ENCODE data around the gene TOMM5.

TOMM5 gene

DNA sequence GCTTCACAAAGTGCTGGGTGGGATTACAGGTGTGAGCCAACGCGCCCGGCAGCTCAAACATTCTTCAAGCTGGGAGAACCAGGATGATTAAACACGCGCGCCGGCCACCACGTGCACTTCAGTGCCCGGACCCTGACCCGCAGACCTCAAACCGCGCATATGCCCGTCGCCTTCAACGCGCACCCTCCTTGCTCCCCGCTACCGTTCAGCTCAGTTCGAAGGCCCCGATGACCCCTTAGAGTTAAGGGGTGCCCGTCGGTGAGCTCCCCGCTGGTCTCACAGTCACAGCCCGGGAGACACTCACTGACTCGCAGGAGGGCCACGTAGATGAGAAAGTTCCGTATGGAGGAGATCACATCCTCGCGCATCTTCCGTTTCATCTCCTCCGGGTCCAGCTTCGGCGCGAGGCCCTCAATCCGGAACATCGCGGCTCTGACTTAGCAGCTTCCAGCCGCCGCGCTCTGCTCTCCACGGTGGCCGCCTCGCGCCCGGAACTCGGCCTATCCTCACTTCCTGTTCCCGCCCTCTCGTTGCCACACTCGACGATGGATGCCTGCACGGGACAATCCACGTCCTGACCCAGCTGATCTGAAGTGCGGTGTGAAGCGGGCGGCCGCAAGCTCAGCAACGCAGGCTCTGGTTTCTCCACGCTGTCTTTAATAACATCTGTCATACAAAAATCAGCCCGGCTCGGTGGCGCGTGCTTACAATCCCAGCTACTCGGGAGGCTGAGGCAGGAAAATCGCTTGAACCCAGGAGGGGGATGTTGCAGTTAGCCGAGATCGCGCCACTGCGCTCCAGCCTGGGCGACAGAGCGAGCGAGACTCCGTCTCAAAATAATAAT lies at the start of gene TOMM5:
TSS of gene TOMM5 (minus strand) at position 490 of the 844 bp plus-strand sequence. CDS start at position 425, 65 bp downstream.
- DNase-seq = peak; percentile 78

DNA sequence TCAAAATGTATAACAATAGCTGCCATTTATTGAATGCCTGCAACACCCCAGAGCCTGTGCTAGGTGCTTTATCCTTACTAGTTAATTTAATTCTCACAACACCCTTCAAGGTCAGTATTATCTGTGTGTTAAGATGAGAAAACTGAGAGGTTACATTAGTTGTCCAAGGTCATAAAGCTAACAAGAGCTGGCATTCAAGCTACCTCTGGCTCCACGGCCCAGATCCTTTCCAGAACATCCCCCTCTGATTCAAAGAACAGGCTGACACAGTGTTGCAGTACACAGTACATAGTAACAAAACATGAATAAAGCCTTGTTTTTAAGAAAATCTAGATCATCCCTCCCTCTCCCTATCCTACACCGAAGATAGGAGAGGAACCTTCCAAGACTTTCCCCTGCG lies 48.9 kb upstream of the TOMM5 start:
- DNase-seq = no peak

DNA sequence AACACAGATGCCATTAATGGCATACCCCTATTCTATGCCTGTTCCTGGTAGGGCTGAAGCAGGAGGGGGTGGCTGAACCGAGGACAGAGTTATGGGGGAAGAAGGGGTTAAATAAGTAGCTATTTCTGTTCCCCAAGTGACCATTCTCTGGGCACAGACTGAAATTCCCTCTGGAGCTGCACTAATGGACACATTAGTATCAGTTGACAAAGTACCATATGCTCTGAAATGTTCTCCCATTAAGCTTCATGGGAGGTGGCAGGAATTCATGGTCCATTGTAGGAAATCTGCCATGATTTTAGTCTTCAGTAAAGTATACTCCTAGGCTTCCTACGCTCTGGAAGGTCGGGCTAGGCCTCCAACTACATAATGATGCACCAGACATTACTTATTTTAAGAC lies 47.8 kb upstream of the TOMM5 start:
- no peak for DNase-seq

DNA sequence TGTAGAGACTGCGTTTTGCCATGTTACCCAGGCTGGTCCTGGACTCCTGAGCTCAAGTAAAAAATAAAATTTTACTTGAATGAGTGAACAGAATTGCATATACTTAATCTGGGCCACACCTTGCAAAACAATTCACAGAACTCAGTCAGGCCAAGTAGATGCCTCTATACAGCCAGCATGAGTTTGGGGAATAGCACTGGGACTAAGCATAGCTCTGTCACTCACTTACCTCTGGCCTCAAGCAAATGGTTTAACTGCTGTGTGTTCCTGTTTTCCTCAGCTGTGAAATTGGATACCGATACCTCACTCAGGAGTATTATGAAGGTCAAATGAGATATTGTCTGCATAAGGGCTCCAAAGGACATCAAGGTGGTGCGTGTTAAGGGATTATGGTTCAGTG lies 47.4 kb upstream of the TOMM5 start:
- DNase-seq = no peak

DNA sequence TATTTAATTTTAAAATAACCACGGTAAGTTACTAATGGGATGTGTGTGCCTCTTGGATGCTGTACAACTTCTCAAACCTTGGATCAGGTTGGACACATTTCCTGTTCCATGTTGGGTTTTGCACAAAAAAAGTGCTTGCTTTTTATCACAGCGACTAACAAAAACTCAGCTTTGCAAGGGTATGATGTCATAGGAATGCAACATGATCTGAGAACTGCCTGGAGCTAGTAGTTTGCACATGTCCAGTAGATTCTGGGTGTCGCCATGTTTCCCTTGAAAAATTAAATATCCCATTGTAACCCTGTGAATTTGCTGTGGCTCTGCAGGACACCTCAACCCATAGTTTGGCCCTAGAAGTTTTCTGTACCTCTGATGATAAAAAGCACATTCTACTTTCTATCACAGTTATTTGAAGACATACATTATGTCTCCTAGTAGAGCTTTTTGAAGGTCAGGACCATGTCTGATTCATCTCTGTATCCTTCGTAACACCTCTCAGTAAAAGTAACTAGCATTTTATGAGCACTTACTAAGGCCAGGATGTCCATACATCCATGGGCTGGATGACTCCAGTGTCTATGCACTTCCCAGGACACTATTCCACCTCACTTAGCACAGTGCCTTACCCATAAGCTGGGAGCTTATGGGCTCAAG lies 46.8 kb upstream of the TOMM5 start:
- DNase-seq = no peak

DNA sequence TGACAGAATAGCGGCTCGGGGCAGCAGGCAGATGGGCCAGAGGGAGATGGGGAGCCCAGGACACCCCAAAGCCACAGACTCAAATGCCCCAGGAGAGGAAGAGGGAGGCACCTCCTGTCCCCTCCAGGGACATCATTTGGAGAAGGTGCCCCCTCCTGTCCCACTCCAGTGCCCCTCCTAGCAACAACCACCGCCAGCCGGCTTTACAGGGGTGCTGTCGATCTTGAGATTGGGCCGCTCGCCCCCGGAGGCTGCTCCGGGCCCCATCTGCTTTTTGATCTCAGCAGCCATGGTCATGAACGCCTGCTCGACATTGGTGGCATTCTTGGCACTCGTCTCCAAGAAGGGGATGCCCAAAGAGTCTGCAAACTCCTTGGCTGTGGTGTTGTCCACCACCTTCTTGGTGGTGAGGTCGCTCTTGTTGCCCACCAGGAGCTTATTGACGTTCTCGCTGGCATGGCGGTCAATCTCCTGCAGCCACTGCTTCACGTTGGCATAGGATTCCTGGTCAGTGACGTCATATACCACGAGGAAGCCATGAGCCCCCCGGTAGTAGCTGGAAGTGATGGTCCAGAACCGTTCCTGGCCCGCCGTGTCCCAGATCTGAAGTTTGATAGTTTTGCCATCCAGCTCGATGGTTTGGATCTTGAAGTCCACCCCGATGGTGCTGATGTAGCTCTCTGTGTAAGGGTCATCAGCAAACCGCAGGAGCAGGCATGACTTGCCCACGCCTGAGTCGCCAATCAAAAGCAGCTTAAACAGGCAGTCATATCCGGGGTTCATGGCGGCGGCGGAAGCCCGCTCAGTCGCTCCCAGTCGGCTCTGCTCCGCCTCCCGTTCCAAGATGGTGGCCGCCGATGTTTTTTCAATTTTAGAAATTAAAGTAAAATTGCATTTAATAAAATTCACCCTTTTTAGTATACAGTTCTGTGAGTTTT lies 44.4 kb upstream of the TOMM5 start:
- DNase-seq = no peak

DNA sequence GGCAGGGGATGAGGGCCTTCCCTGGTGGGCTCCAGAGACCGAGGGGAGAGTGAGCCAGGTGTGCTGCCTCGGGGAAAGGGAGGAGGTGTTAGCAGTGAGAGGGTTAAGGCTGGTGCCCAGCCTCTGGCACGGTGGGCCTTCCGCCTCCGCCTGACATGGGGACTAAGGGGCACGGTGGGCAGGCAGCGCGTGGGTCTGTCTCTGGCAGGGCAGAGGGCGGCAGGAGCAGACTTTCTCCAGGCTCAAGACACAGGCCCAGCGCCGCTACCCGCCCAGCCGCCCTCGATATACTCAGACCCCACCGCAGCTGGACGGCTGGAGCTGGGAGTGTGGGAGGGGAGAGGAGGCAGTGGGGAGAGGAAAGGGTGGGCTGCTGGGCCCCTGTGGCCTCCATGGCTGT lies 43.4 kb upstream of the TOMM5 start:
- DNase-seq = no peak

DNA sequence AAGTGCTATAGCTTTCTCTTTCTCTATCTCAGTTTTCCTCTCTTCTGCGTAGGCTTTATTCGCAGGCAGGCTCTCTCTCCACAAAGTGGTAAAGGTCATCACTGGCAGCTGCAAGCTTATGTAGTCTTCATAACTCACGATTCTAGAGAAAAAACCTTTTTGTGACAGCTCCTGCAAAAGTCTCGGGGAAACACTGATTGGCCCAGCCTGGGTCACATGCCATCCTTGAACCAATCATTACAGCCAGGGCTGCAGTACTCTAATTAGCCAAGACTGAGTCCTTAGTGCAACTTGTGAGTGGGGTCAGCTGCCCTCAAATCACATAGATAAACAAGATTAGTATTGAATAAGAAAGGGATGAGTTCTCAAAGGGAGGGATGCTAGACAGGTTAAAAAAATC lies 40.1 kb upstream of the TOMM5 start:
- DNase-seq = no peak

DNA sequence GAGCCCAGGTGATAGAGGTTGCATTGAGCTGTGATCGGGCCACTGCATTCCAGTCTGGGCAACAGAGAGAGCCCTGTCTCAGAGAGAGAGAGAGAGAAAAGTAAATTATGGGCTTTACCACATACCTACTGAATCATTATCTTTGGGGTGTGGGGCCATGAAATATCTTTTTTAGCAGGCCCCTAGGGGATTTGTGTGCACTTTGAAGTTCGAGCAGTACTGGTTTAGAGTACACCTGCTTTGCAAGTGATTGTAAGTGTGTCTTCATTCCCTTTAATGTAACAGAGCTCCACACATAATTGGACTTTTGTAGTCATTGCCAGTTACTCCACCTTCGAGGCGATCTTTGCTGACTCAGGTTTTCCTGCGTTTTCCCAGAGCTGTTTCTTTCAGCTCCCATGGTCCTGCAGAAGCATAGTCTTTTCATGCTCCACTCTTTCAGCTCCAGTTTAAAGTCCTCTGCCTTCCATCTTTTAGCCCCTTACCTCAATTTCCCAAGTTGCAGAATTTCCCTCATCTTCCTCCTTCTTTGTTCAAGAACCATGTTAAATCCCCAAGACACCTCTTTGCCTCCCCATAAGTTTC lies 34.4 kb upstream of the TOMM5 start:
- peak; percentile 51 for DNase-seq

DNA sequence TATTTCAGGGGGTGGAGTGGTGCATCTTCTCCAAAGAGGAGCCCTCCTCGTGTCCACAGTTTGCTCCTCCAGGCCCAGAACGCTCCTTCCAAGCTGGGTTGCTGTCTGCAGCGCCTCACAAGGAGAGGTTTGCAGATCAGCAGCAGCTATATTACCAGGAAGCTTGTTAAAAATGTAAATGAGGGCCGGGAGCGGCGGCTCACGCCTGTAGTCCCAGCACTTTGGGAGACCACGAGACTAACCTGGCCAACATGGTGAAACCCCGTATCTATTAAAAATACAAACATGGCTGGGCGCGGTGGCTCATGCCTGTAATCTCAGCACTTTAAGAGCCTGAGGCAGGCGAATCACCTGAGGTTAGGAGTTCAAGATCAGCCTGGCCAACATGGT lies 33.4 kb upstream of the TOMM5 start:
- DNase-seq = no peak

DNA sequence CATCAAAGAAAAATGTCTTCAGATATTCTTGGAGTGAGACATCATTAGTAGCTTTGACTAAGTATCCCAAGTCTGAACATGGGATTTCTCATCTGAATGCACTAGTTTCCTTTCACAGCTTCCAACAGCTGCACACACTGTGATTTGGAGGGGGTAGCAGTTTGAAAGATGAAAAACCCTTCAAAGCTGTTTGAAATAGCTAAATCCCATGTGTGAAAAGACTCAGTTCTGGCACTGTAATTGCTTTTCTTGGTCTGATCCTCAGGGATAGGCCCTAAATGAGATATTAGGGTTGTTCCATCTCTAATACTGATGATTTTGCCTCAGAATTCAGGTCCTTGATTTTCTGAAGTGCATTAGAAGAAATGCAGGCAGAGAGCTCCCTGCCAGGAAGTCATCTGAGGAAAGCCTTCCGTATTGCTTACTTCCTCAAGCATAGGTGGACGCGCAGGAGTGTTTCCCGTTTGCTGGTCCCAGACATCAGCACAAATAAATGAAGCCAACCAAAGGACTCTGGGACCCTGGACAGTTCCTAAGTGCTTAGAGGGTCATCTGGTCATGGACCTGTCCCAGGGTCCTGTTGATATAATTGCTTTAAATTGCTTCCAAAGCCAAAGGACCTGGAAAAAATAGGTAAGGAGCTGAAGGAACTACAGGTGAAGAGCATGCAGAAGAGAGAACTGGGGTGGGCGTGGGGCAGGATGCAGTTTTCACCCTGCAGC lies 32.8 kb upstream of the TOMM5 start:
- no peak for DNase-seq

DNA sequence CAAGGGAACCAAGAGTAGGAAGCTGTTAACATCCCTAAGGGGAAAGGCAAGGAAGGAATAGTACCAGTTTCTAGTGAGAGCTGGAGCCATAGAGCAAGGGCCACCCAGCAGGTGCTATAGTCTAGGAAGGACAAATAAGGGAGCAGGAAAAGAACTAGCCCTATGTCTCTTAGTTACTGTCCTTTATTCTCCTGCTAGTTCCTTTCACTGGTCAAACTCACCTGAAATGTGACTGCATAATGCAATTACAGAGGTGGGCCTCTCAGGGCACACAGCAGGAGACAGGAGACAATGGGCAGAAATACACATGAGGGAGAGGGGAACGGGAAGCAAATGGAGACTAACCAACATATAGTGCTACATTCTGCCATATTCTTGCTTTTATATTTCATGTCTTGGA lies 31.7 kb upstream of the TOMM5 start:
- DNase-seq = no peak

DNA sequence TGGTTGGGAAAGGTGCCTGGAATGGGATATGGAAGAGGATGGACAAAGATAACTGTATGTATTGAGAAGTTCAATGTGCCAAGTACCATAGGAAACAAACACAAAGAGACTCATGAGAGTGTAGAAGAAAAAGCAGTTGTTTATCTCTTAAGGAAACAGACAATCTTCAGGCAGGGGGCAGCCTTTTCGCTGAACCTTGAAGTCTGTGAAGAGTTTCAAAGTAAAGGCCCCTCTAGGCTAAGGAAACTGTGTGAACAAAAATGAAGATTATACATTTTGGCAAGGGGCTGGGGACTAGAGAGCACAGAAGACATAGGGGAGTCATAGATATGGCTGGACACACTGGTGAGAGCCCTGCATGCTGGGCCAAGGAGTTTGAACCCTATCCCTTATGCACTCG lies 30.9 kb upstream of the TOMM5 start:
- DNase-seq = no peak

DNA sequence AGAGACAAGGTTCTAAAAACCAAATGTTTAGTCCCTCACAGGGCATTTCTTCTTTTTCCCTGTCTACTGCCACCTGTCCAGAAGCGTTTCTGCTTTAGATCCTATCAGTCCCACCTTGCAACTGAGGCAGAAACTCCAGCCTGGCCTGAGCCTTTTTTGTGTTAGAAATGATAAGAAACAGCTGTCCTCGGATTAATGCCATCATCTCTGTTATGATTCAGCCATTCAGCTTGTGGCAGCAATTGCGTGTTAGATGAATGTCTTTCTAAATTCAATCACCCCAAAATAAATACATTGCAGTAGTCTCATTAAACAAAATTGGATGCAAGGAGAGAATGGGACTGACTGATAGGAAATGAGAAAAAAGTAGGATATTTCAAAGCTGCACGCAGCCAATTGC lies 30.1 kb upstream of the TOMM5 start:
- DNase-seq = no peak

DNA sequence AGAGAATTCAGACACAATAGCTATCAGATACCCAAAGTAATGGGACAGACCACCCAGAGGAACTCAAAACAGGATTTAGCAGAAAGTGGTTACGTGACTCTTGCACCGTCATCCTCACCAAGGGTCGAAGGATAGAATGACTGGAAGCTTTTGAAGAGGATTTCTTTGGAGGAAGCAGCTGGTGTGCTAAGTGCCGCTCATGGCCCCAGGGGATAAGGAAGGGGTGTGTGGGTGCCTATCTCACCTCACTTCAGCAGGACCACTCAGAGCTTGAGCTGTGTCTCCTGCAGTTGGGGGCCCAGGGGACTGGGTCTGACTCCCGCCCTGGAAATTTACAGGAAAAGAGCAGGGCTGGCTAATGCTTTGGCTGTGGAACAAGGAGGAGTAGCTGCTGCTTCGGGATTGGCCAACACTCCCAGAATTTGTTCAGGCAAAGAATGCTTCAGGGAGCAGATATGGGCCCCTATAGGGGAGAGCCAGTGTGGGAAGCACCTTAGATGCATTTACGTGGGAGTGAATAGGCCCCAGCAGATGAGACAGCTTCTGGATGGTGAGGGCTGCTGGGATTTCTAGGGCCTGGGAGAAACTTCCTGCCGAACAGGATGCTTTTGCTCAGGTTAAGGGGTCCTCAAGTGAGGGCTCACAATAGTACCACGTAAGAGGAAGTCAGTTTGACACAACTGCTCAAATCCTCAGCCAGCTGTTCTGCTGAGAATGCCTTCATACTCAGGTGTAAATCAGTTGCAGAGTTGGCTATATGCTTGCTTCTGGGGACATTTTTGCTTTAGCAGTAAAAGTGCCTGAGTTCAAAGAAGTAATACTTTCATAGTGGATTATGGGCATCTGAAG lies 29.1 kb upstream of the TOMM5 start:
- no peak for DNase-seq

DNA sequence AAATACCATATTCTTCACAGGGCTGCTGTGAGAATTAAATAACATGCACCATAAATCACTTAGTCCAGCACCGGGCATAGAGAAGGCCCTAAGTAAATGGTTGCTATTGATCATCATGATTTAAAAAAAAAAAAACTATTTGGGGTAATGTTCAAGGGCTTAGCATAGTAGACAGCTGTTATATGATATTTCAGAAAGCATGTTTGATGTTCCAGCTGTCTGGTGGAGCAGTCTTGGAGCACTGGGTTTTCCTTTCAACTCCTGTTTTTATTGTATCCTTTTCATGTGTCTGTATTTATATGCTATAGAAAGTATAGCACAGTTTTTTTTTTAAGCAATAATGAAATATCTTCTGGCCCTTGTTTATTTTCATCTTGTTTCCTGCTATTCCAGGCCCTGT lies 28.0 kb upstream of the TOMM5 start:
- DNase-seq = no peak

DNA sequence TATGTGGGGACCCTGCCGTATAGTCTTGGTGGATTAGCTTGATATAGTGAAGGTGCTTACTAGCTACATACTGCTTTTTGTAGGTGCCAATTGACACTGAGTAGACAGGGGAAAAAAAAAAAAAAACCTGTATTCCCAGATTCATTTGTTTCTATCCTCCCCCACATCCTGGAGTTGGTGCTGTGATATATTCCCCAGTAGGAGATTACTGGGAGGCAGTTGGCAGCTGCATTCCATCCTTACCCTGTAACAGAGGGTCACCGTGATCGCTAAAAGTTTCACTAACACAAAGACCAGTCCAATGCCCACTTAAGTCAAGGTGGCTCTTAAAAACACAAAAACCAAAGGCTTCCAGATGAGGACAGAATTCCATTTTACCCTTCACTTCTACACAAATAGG lies 27.4 kb upstream of the TOMM5 start:
- DNase-seq = no peak

DNA sequence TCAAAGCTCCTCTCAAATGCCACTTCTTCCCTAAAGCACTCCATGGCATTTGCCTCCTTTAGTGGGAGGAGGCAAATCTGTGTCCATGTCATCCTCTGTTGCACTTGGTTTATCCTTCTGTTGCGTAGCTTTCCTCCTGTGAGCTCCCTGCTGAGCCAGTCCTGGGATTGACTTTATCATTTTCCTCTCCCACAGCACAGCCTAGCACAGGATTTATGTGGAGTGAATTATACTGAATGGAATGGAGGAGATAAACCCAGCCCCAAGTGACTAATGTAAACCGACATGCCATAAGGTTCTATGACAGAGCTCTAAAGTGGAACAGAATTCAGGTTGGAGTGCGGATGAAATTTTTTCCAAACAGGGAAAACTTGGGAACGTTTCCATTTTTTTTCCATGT lies 26.4 kb upstream of the TOMM5 start:
- DNase-seq = no peak

DNA sequence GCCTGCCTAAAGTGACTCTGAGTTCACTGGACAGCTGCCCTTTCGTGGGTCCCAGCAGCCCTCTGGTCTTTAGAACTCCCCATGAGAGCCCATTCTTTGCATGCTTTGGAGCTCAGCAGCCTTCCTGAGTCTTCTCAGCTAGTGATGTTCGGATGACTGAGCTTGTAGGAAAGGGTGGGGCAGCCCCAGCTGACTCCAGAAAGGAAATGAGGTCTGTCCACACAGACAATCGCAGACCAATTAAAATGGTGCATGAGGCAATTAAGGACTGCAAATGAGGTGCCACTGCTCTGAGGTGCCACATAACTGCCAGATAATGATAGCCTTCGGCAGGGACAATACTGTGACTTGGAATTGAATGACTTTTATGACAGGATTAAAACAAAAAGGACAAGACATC lies 25.4 kb upstream of the TOMM5 start:
- peak; percentile 64 for DNase-seq

DNA sequence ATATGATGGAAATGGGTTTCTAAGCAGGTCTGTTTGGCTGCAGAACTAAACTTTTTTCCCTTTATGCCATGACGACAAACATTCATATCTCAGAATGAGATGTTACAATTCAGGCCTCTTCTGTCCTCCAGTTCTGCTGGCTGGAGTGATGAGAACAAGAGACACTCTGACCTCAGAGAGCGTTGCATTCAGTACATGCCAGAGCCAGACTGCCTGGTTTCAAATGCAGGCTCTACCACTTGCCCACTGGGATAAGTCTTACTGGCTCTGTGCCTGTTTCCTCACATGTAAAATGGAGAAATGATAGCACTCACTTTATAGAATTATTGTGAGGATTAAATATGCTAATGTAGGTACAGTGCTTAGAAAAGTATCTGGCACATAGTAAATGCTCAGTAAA lies 24.8 kb upstream of the TOMM5 start:
- DNase-seq = no peak

DNA sequence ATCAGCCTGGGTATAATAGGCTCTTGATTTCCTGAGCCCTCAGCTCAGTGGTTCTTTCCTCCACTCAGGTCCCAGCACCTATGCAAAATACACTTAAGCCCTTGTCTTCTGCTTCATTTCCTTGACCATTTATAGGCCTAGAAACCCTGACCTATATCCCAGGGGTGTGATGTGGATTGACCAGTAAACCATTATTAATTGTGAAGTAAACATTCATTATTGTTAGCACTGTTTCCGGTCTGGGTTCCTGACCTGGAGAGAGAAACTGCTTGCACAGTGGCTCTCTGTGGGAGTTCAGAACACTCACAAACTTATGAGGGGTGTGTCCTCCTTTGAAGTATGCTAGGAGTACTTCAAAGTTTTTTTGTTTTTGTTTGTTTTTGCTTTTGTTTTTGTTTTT lies 19.6 kb upstream of the TOMM5 start:
- DNase-seq = no peak

DNA sequence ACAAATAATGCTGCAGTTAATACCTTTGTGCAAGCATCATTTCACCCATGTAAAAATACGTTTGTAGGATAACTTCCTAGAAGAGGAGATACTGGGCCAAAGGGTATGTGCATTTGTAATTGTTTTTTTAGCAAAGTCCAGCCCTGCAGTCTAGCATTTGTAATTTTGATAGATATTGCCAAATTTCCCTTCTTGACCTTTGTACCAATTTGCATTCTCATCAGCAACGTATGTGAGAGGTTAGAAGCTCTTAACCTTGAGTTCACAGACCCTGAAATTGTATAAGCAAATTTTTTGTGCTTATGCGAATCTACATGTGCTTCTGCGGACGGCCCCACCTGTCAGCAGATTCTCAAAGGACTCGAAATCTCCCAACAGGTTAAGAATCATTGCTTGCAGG lies 18.6 kb upstream of the TOMM5 start:
- DNase-seq = no peak

Data from NCI-H1105 treated with DMSO at 0.1 percent for 48 hours (cell line).